HepG2 (cell line): ENCODE measurements around the gene AMOTL1. TPM values are rescaled to one million over a fixed set of nuclear protein-coding genes. Genes with fewer than 3 reads are reported as not detected.

Experiments used
- ATAC-seq: fragments of 200-7000 bp; cut with Tn5 transposase; 3 replicates; pipeline ENCODE4 v1.9.1; 2020; ENCODE audit warnings: mild to moderate bottlenecking, moderate library complexity
- BruUV-seq: library from RNA; stranded (reverse); fragments of 400-500 nt; replicated peaks from 2 replicates; lab custom pipeline; 2021; lab: Mats Ljungman, UMichigan
- CTCF ChIA-PET: fragments of 300-600 bp; formaldehyde crosslinking; extraction: SDS; loops from one replicate; lab custom pipeline; 2021; ENCODE audit warnings: low total read pairs, inconsistent platforms, low intra/inter-chr PET ratio; lab: Yijun Ruan, JAX
- POLR2A ChIA-PET: fragments of 350-600 bp; sonication (Branson Sonifier 250); formaldehyde crosslinking; loops from one replicate; lab custom pipeline; 2020; ENCODE audit warnings: antibody characterized with exemption, inconsistent platforms; lab: Yijun Ruan, JAX
- DNase-seq: peaks from one replicate; pipeline ENCODE4 v3.0.0-alpha.2; 2015; ENCODE audit warnings: low spot score
- FAIRE-seq: peaks from 3 replicates; lab custom pipeline; 2011; peaks lifted over from hg19 to GRCh38; lab: Jason Lieb, UNC
- H2AFZ ChIP-seq: one replicate; pipeline ENCODE4 v1.6.1; 2011; ENCODE audit warnings: low read length, inconsistent platforms
- H3K27ac ChIP-seq: fragments of 300-600 bp; 3 replicates; pipeline ENCODE4 v1.8.0; 2011; ENCODE audit warnings: mixed run types, mild to moderate bottlenecking, mixed read lengths, low read length, inconsistent platforms; ENCODE audit not compliant: insufficient read depth; ENCODE audit errors: extremely low read length
- H3K27me3 ChIP-seq, 2 experiments: fragments of 200-600 bp in 1 of 2; 2 replicates in 1 of 2; 3 replicates in 1 of 2; pipeline versions ENCODE4 v1.6.0 to v1.8.0; 2011; ENCODE audit warnings: low read length in 2 of 2, mild to moderate bottlenecking in 2 of 2, moderate library complexity in 2 of 2, inconsistent platforms in 1 of 2; ENCODE audit not compliant: insufficient read depth in 2 of 2, control insufficient read depth in 1 of 2
- H3K36me3 ChIP-seq, 2 experiments: fragments of 200-600 bp in 1 of 2; replicated peaks in 1 of 2; 2 replicates in 1 of 2; 3 replicates in 1 of 2; pipeline versions ENCODE4 v1.5.1 to v1.8.0; 2011; ENCODE audit warnings: low read length in 2 of 2, inconsistent platforms in 1 of 2; ENCODE audit not compliant: insufficient read depth in 2 of 2, control insufficient read depth in 1 of 2
- H3K4me1 ChIP-seq: 2 replicates; pipeline ENCODE4 v1.5.1; 2012; ENCODE audit warnings: low read length, inconsistent platforms; ENCODE audit not compliant: insufficient read depth
- H3K4me2 ChIP-seq: 2 replicates; pipeline ENCODE4 v1.6.0; 2011; ENCODE audit warnings: low read depth, low read length, inconsistent platforms
- H3K4me3 ChIP-seq, 3 experiments: fragments of 200-600 bp in 1 of 3; sonication (generic), shearing (Covaris generic) in 1 of 3; replicated peaks in 1 of 3; 2 replicates each; pipeline ENCODE4 v1.5.1; 2011 to 2016; ENCODE audit warnings: low read length in 3 of 3, inconsistent platforms in 2 of 3, low read depth in 2 of 3, mild to moderate bottlenecking in 2 of 3, control low read depth in 1 of 3, mixed read lengths in 1 of 3; ENCODE audit not compliant: insufficient read depth in 1 of 3
- H3K79me2 ChIP-seq: one replicate; pipeline ENCODE4 v1.6.1; 2011; ENCODE audit warnings: low read length, inconsistent platforms; ENCODE audit not compliant: insufficient read depth
- H3K9ac ChIP-seq: 2 replicates; pipeline ENCODE4 v1.6.0; 2011; ENCODE audit warnings: mild to moderate bottlenecking, low read depth, low read length, inconsistent platforms; ENCODE audit not compliant: insufficient read depth
- H3K9me3 ChIP-seq: 2 replicates; pipeline ENCODE4 v1.5.1; 2012; ENCODE audit warnings: mild to moderate bottlenecking, low read length
- H4K20me1 ChIP-seq: 2 replicates; pipeline ENCODE4 v1.6.0; 2011; ENCODE audit warnings: inconsistent platforms, mild to moderate bottlenecking, low read length, moderate library complexity; ENCODE audit not compliant: insufficient read depth
- BHLHE40 ChIP-seq: IDR thresholded peaks from 2 replicates; pipeline ENCODE4 v1.6.1; 2011; ENCODE audit warnings: low read length, improper control_type of control experiment
- CERS6 ChIP-seq: sonication (generic); formaldehyde crosslinking; IDR thresholded peaks from 2 replicates; pipeline ENCODE4 v1.5.0; 2020; ENCODE audit warnings: missing genetic modification reagents
- FOXO4 ChIP-seq: sonication (generic); formaldehyde crosslinking; conservative IDR thresholded peaks from 2 replicates; pipeline ENCODE4 v1.8.1; 2023; ENCODE audit warnings: missing genetic modification reagents
- HNRNPLL ChIP-seq: fragments of 200-400 bp; formaldehyde crosslinking; IDR thresholded peaks from 2 replicates; pipeline ENCODE4 v1.6.1; 2017; ENCODE audit warnings: mild to moderate bottlenecking, low read depth, low read length; ENCODE audit not compliant: poor library complexity, severe bottlenecking
- KAT7 ChIP-seq: IDR thresholded peaks from 2 replicates; pipeline ENCODE4 v1.6.1; 2018; ENCODE audit warnings: borderline replicate concordance, missing compliant biosample characterization
- KDM1A ChIP-seq: IDR thresholded peaks from 2 replicates; pipeline ENCODE4 v1.6.1; 2016; ENCODE audit warnings: missing compliant biosample characterization
- SRSF9 ChIP-seq: fragments of 200-400 bp; formaldehyde crosslinking; IDR thresholded peaks from 2 replicates; pipeline ENCODE4 v1.6.1; 2018; ENCODE audit warnings: borderline replicate concordance, mild to moderate bottlenecking, low read depth, low read length; ENCODE audit not compliant: insufficient read depth, poor library complexity, severe bottlenecking
- TMF1 ChIP-seq: sonication (generic); formaldehyde crosslinking; IDR thresholded peaks from 2 replicates; pipeline ENCODE4 v1.8.1; 2022; ENCODE audit warnings: low read depth, missing genetic modification reagents
- YEATS4 ChIP-seq: sonication (generic); formaldehyde crosslinking; IDR thresholded peaks from 2 replicates; pipeline ENCODE4 v1.4.0; 2020; ENCODE audit warnings: missing genetic modification reagents, borderline replicate concordance
- ZNF260 ChIP-seq: sonication (generic); formaldehyde crosslinking; IDR thresholded peaks from 2 replicates; pipeline ENCODE4 v1.4.0; 2020; ENCODE audit warnings: missing genetic modification reagents, low read depth, mild to moderate bottlenecking, borderline replicate concordance
- ZNF318 ChIP-seq: sonication (generic); formaldehyde crosslinking; IDR thresholded peaks from 2 replicates; pipeline ENCODE4 v1.4.0; 2020; ENCODE audit warnings: mild to moderate bottlenecking, missing genetic modification reagents
- ZNF335 ChIP-seq: sonication (generic); formaldehyde crosslinking; IDR thresholded peaks from 2 replicates; pipeline ENCODE4 v1.4.0; 2020; ENCODE audit warnings: missing genetic modification reagents
- ZNF704 ChIP-seq: sonication (generic); formaldehyde crosslinking; IDR thresholded peaks from 2 replicates; pipeline ENCODE4 v1.8.1; 2023; ENCODE audit warnings: mild to moderate bottlenecking, inconsistent platforms, moderate library complexity, missing genetic modification reagents, borderline replicate concordance
- WGBS: methylation state at CpG from one replicate; pipeline ENCODE4 v1.1.6; 2017; ENCODE audit warnings: low lambda C conversion rate; 5-methylcytosine and 5-hydroxymethylcytosine counted together
- in situ Hi-C: cut with HindIII; loops from 2 replicates; pipeline ENCODE4 v1.10.0; 2017; ENCODE audit warnings: low pct_unique_long_range_greater_than_20kb; ENCODE audit not compliant: extremely low pct_ligation_motif_present
- intact Hi-C: fragments of 100-400 bp; cut with micrococcal nuclease; formaldehyde crosslinking; loops from one replicate; pipeline ENCODE4 v1.10.0; 2022; ENCODE audit not compliant: unreplicated experiment
- polyA plus RNA-seq, 8 experiments: library from polyadenylated mRNA; depleted of rRNA in 3 of 8; stranded (reverse) in 7 of 8; unstranded in 1 of 8; fragments of >200 nt; fragmentation: Illumina TruSeq in 4 of 8; extraction: Trizol in 4 of 8; gene quantifications; 2 replicates each; pipeline versions ENCODE4 v1.2.1 to v1.2.3, GENCODE V29; 2011 to 2016; ENCODE audit warnings: low read depth in 4 of 8, missing spikeins in 1 of 8, mixed read lengths in 1 of 8; ENCODE audit not compliant: insufficient read depth in 1 of 8
- total RNA-seq, 5 experiments: library from RNA; depleted of rRNA; stranded (reverse); fragments of >200 nt; fragmentation: Illumina TruSeq; extraction: Trizol; gene quantifications; 2 replicates each; pipeline ENCODE4 v1.2.3, GENCODE V29; 2016; ENCODE audit warnings: low read depth in 1 of 5

AMOTL1 gene
- total and polyA plus RNA-seq, 2 of the 13 experiments (the other 11 are each of a cell fraction or from before 2014, with no cell fraction given) = 0.01 to 0.20 TPM

- CTCF ChIA-PET = no interaction called here
- no peak for FAIRE-seq
- no peak overlapping the region for H3K27ac ChIP-seq
- no peaks in the 10 kb centered on the region for H3K36me3 ChIP-seq
- H3K4me1 ChIP-seq = no peaks in the 10 kb centered on the region
- WGBS = 53% methylated on average over 12 of the region's 14 CpGs
- no peak overlapping the region for H3K4me3 ChIP-seq
- no peak overlapping the region for H2AFZ ChIP-seq
- no peaks in the 10 kb centered on the region for H3K79me2 ChIP-seq
- H3K9ac ChIP-seq = no peak overlapping the region
- ATAC-seq = no peak
- POLR2A ChIA-PET = no interaction called here
- intact Hi-C loops (no loop called here), in situ Hi-C loops (no loop called here)
- no peaks in the 10 kb centered on the region for H4K20me1 ChIP-seq
- no TSS peak for BruUV-seq
- peaks cover 4% of the 10 kb centered on the region for H3K9me3 ChIP-seq
- no peak overlapping the region for H3K4me2 ChIP-seq
- H3K27me3 ChIP-seq = no peaks in the 10 kb centered on the region
- no peak for DNase-seq
- TF ChIP-seq BHLHE40 (no peak), ZNF318 (CRISPR knock-in tag) (no peak), FOXO4 (CRISPR knock-in tag) (no peak), KAT7 (no peak), ZNF704 (CRISPR knock-in tag) (no peak), SRSF9 (no peak), ZNF260 (no peak), TMF1 (no peak), KDM1A (no peak), CERS6 (CRISPR knock-in tag) (no peak), ZNF335 (CRISPR knock-in tag) (no peak), HNRNPLL (no peak), YEATS4 (CRISPR knock-in tag) (no peak)
These were observed 53.3 kb downstream of the AMOTL1 start for GRCh38 chr11:94821439-94821838.
